ENCODE measurements around the gene WASF3.

The WASF3 gene

GRCh38 chr13:26557393-26558073 lies at the start of gene WASF3:
Gene WASF3, plus strand, starts transcription at chr13:26557683. Its CDS starts 84,588 bp downstream, at chr13:26642271.
- H3K4me3 Mint-ChIP-seq = peak within 1 kb of the TSS; percentile 86 to 95 (median 90)
- no peak for TF ChIP-seq CTCF (IDR thresholded peaks at IDR 0.05; ENCODE audit: unreplicated experiment in 3 of 3)
- H3K27ac Mint-ChIP-seq = peak within 1 kb of the TSS in 2 of 3 experiments; percentile 67 to 75
- H3K27me3 Mint-ChIP-seq (ENCODE audit: low read depth) = peaks cover 19% of the 10 kb centered on the region
- H3K4me1 Mint-ChIP-seq = peaks cover 11% of the 10 kb centered on the region
- H3K9me3 Mint-ChIP-seq = no peaks in the 10 kb centered on the region
- no peaks in the 10 kb centered on the region for H3K36me3 Mint-ChIP-seq (ENCODE audit: low read depth)

GRCh38 chr13:26508885-26509284 lies 48.6 kb upstream of the WASF3 start:
- no peak for TF ChIP-seq CTCF (IDR thresholded peaks at IDR 0.05; ENCODE audit: unreplicated experiment in 3 of 3)
- Mint-ChIP-seq H3K4me3 (no peak overlapping the region), H3K27me3 (ENCODE audit: low read depth) (peaks cover 12% of the 10 kb centered on the region), H3K4me1 (no peaks in the 10 kb centered on the region), H3K27ac (no peak overlapping the region), H3K36me3 (ENCODE audit: low read depth) (peaks cover 3% of the 10 kb centered on the region), H3K9me3 (peaks cover 19% of the 10 kb centered on the region)

- H3K27me3 Mint-ChIP-seq (ENCODE audit: low read depth) = peaks cover 12% of the 10 kb centered on the region
Measured at GRCh38 chr13:26509491-26509890, 48.0 kb upstream of the WASF3 start.

GRCh38 chr13:26513931-26514330 lies 43.6 kb upstream of the WASF3 start:
- H3K36me3 Mint-ChIP-seq (ENCODE audit: low read depth) = peaks cover 3% of the 10 kb centered on the region
- H3K27ac Mint-ChIP-seq = no peak overlapping the region
- H3K27me3 Mint-ChIP-seq (ENCODE audit: low read depth) = peaks cover 21% of the 10 kb centered on the region
- no peak overlapping the region for H3K4me3 Mint-ChIP-seq
- no peak for TF ChIP-seq CTCF (IDR thresholded peaks at IDR 0.05; ENCODE audit: unreplicated experiment in 3 of 3)
- H3K4me1 Mint-ChIP-seq = peaks cover 6% of the 10 kb centered on the region
- H3K9me3 Mint-ChIP-seq = peaks cover 15% of the 10 kb centered on the region

More at GRCh38 chr13:26509491-26509890, 48.0 kb upstream of the WASF3 start:
- H3K36me3 Mint-ChIP-seq (ENCODE audit: low read depth) = peaks cover 3% of the 10 kb centered on the region
- no peak overlapping the region for H3K4me3 Mint-ChIP-seq
- peaks cover 19% of the 10 kb centered on the region for H3K9me3 Mint-ChIP-seq
- H3K27ac Mint-ChIP-seq = no peak overlapping the region
- no peaks in the 10 kb centered on the region for H3K4me1 Mint-ChIP-seq
- TF ChIP-seq CTCF (IDR thresholded peaks at IDR 0.05; ENCODE audit: unreplicated experiment in 3 of 3) = no peak

- Mint-ChIP-seq H3K27ac (no peak overlapping the region), H3K4me3 (no peak overlapping the region), H3K4me1 (peaks cover 6% of the 10 kb centered on the region), H3K9me3 (peaks cover 5% of the 10 kb centered on the region), H3K27me3 (ENCODE audit: low read depth) (peaks cover 21% of the 10 kb centered on the region), H3K36me3 (ENCODE audit: low read depth) (no peaks in the 10 kb centered on the region)
- no peak for TF ChIP-seq CTCF (IDR thresholded peaks at IDR 0.05; ENCODE audit: unreplicated experiment in 3 of 3)
Measured at GRCh38 chr13:26515721-26516120, 41.8 kb upstream of the WASF3 start.

GRCh38 chr13:26517936-26518335 lies 39.5 kb upstream of the WASF3 start:
- Mint-ChIP-seq H3K4me3 (no peak overlapping the region), H3K4me1 (peaks cover 6% of the 10 kb centered on the region), H3K27me3 (ENCODE audit: low read depth) (peaks cover 13% of the 10 kb centered on the region)

More at GRCh38 chr13:26517936-26518335, 39.5 kb upstream of the WASF3 start:
- Mint-ChIP-seq H3K27ac (no peak overlapping the region), H3K9me3 (no peaks in the 10 kb centered on the region), H3K36me3 (ENCODE audit: low read depth) (no peaks in the 10 kb centered on the region)
- TF ChIP-seq CTCF (IDR thresholded peaks at IDR 0.05; ENCODE audit: unreplicated experiment in 3 of 3) = no peak

All from nephron (organoid).